Measurements from ENCODE around the gene ADAMTS17. TPM values are rescaled to one million over a fixed set of nuclear protein-coding genes. Genes with fewer than 3 reads are reported as not detected.

ADAMTS17 gene, protein sequence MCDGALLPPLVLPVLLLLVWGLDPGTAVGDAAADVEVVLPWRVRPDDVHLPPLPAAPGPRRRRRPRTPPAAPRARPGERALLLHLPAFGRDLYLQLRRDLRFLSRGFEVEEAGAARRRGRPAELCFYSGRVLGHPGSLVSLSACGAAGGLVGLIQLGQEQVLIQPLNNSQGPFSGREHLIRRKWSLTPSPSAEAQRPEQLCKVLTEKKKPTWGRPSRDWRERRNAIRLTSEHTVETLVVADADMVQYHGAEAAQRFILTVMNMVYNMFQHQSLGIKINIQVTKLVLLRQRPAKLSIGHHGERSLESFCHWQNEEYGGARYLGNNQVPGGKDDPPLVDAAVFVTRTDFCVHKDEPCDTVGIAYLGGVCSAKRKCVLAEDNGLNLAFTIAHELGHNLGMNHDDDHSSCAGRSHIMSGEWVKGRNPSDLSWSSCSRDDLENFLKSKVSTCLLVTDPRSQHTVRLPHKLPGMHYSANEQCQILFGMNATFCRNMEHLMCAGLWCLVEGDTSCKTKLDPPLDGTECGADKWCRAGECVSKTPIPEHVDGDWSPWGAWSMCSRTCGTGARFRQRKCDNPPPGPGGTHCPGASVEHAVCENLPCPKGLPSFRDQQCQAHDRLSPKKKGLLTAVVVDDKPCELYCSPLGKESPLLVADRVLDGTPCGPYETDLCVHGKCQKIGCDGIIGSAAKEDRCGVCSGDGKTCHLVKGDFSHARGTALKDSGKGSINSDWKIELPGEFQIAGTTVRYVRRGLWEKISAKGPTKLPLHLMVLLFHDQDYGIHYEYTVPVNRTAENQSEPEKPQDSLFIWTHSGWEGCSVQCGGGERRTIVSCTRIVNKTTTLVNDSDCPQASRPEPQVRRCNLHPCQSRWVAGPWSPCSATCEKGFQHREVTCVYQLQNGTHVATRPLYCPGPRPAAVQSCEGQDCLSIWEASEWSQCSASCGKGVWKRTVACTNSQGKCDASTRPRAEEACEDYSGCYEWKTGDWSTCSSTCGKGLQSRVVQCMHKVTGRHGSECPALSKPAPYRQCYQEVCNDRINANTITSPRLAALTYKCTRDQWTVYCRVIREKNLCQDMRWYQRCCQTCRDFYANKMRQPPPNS
- total RNA-seq = 10 to 100 TPM in 1 of 4 donors, 1 to 10 TPM in 3; 4.5 to 11.4 (median 6.6) TPM

- Histone ChIP-seq H3K36me3 (no peaks in the 10 kb centered on the region), H3K27me3 (peaks cover 0 to 15% (median 0%) of the 10 kb centered on the region in 4 donors), H3K4me3 (peak within 1 kb of the TSS; percentile 65 to 89 (median 84)), H3K27ac (peak within 1 kb of the TSS; percentile 84 to 91 (median 88)), H3K9me3 (no peaks in the 10 kb centered on the region), H3K4me1 (peaks cover 4 to 35% (median 7%) of the 10 kb centered on the region in 3 donors)
- 3 to 15% methylated on average over 11 to 38 of the region's 59 CpGs for WGBS, 2 donors
- peak; percentile 66 for DNase-seq
- TF ChIP-seq CTCF (IDR thresholded peaks at IDR 0.05) (peak; percentile 78 to 97 (median 95)), POLR2A (IDR thresholded peaks at IDR 0.05) (peak in 3 of 4 donors; percentile 89 to 96 (median 93))
- intact Hi-C loops (cut with DNase I) = loop anchor here (2.0 to 10.0 kb wide), 2 partner anchors 223 to 411 kb away; no protein-coding TSS in a partner anchor
Observed at GRCh38 chr15:100341750-100342560, at the start of gene ADAMTS17. ADAMTS17 (minus strand) TSS chr15:100341975; CDS start chr15:100341899, 76 bp downstream.

DNA sequence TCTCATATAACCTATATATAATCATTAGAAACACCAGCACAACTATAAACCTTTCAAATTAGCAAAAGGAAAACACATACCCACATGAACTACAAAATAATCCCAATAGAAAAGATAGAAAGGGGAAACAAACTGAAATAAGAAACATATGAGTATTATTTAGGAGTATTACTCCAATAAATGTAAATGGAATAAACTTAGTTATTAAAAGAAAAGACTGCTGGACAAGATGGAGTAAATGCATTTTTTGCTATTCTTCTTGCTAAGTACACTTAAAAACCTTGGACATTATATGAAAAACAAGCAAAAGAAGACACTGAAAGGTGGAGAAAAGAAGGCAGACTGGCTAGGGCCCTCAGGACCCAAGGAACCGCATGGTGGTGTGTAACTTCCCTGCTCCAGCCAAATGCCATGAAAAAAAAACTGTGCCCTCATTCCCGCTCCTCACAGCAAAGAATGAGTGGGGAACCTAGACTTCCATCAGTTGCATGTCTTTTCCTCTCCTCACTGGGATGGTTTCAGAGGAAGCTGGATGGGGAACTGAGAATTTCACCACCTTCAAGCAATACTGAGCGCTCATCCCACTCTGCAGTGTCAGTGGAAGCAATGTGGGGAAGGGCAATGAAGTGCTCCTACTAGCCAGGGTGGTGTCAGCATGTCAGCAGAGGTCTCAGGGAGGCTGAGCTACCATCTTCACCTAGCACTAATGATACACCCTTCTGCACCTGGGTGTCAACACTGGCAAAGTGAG lies 43.7 kb upstream of the ADAMTS17 start:
- Histone ChIP-seq H3K4me1 (no peaks in the 10 kb centered on the region), H3K9me3 (peaks cover 0 to 47% (median 21%) of the 10 kb centered on the region in 3 donors), H3K27me3 (no peaks in the 10 kb centered on the region), H3K27ac (no peak overlapping the region), H3K4me3 (no peak overlapping the region), H3K36me3 (peaks cover 0 to 59% (median 4%) of the 10 kb centered on the region in 3 donors)
- intact Hi-C loops (cut with DNase I) = no loop called here
- 77 to 88% methylated on average over 3 of the region's 3 CpGs for WGBS, 2 donors
- DNase-seq = no peak
- TF ChIP-seq POLR2A (IDR thresholded peaks at IDR 0.05) = no peak
- no peak for TF ChIP-seq CTCF (IDR thresholded peaks at IDR 0.05)

GRCh38 chr15:100384108-100384410 lies 42.3 kb upstream of the ADAMTS17 start:
- intact Hi-C loops (cut with DNase I) = no loop called here
- H3K4me1 ChIP-seq = no peaks in the 10 kb centered on the region
- no peak overlapping the region for H3K4me3 ChIP-seq
- H3K27me3 ChIP-seq = no peaks in the 10 kb centered on the region
- DNase-seq = no peak
- peaks cover 0 to 48% (median 21%) of the 10 kb centered on the region in 3 donors for H3K9me3 ChIP-seq
- H3K36me3 ChIP-seq = peaks cover 0 to 55% (median 4%) of the 10 kb centered on the region in 3 donors
- no peak overlapping the region for H3K27ac ChIP-seq
- no peak for TF ChIP-seq POLR2A (IDR thresholded peaks at IDR 0.05)
- TF ChIP-seq CTCF (IDR thresholded peaks at IDR 0.05) = no peak
- WGBS, 2 donors = 60 to 82% methylated on average over 1 to 7 of the region's 10 CpGs

GRCh38 chr15:100383302-100384107 lies 41.7 kb upstream of the ADAMTS17 start:
- intact Hi-C loops (cut with DNase I) = no loop called here
- Histone ChIP-seq H3K4me1 (no peaks in the 10 kb centered on the region), H3K27ac (no peak overlapping the region), H3K27me3 (no peaks in the 10 kb centered on the region), H3K36me3 (peaks cover 0 to 55% (median 4%) of the 10 kb centered on the region in 3 donors), H3K4me3 (no peak overlapping the region), H3K9me3 (peaks cover 0 to 46% (median 21%) of the 10 kb centered on the region in 3 donors)
- 35 to 44% methylated on average over 2 to 3 of the region's 3 CpGs for WGBS, 2 donors
- TF ChIP-seq POLR2A (IDR thresholded peaks at IDR 0.05) = no peak
- peak in 3 of 6 experiments; percentile 21 to 50 (median 46) for TF ChIP-seq CTCF (IDR thresholded peaks at IDR 0.05)
- DNase-seq = no peak
